ENCODE data around the gene PEMT. TPM values are rescaled to one million over a fixed set of nuclear protein-coding genes. Genes with fewer than 3 reads are reported as not detected.
A peak's percentile ranks its signal among the peaks of the same experiment; 100 is the strongest.
"Not testable (repeated sequence)": the region's sequence is repeated elsewhere in the genome, so short reads cannot be mapped to it uniquely, and the experiment has no call there.

The PEMT gene
- polyA plus RNA-seq, result 25.7 TPM
- long read RNA-seq, donor 1, transcript PEMT-201 (7 exons, 1,013 nt), result major isoform, 7 of 12 reads
- long read RNA-seq, donor 1, partial matches to known transcripts, result 0 of 12 reads
- long read RNA-seq, donor 1, other reads (novel, unspliced or antisense), result 5 of 12 reads
- long read RNA-seq, donor 2, transcript PEMT-201 (7 exons, 1,013 nt), result major isoform, 16 of 18 reads
- long read RNA-seq, donor 2, partial matches to known transcripts, result 0 of 18 reads
- long read RNA-seq, donor 2, other reads (novel, unspliced or antisense), result 0 of 18 reads
- long read RNA-seq, donor 3, result 0 reads
- long read RNA-seq, donor 4, partial matches to known transcripts, result 0 of 2 reads
- long read RNA-seq, donor 4, other reads (novel, unspliced or antisense), result 0 of 2 reads
- long read RNA-seq, donor 5, transcript PEMT-201 (7 exons, 1,013 nt), result major isoform, 7 of 9 reads
- long read RNA-seq, donor 5, partial matches to known transcripts, result 0 of 9 reads
- long read RNA-seq, donor 5, other reads (novel, unspliced or antisense), result 0 of 9 reads
- long read RNA-seq, donor 6, transcript PEMT-213 (2 exons, 383 nt), result minor isoform, 5 of 20 reads
- long read RNA-seq, donor 6, transcript PEMT-201 (7 exons, 1,013 nt), result major isoform, 13 of 20 reads
- long read RNA-seq, donor 6, partial matches to known transcripts, result 0 of 20 reads
- long read RNA-seq, donor 6, other reads (novel, unspliced or antisense), result 0 of 20 reads
- long read RNA-seq, donor 7, transcript PEMT-201 (7 exons, 1,013 nt), result major isoform, 10 of 12 reads
- long read RNA-seq, donor 7, partial matches to known transcripts, result 0 of 12 reads
- long read RNA-seq, donor 7, other reads (novel, unspliced or antisense), result 0 of 12 reads
- long read RNA-seq, donor 8, transcript PEMT-201 (7 exons, 1,013 nt), result major isoform, 21 of 25 reads
- long read RNA-seq, donor 8, partial matches to known transcripts, result 0 of 25 reads
- long read RNA-seq, donor 8, other reads (novel, unspliced or antisense), result 0 of 25 reads
- long read RNA-seq, donor 9, transcript PEMT-201 (7 exons, 1,013 nt), result major isoform, 14 of 17 reads
- long read RNA-seq, donor 9, partial matches to known transcripts, result 0 of 17 reads
- long read RNA-seq, donor 9, other reads (novel, unspliced or antisense), result 0 of 17 reads
- long read RNA-seq, donor 10, transcript PEMT-201 (7 exons, 1,013 nt), result major isoform, 16 of 18 reads
- long read RNA-seq, donor 10, partial matches to known transcripts, result 0 of 18 reads
- long read RNA-seq, donor 10, other reads (novel, unspliced or antisense), result 0 of 18 reads
- long read RNA-seq, donor 11, transcript PEMT-201 (7 exons, 1,013 nt), result major isoform, 14 of 16 reads
- long read RNA-seq, donor 11, partial matches to known transcripts, result 0 of 16 reads
- long read RNA-seq, donor 11, other reads (novel, unspliced or antisense), result 0 of 16 reads

- no CpG with 5 or more reads among the region's 86 CpGs for WGBS (ENCODE audit: insufficient coverage, low lambda C conversion rate)
These were observed at the start of gene PEMT for GRCh38 chr17:17591355-17592298. TSS of gene PEMT (minus strand) at chr17:17591708. CDS start at chr17:17591626, 82 bp downstream.

GRCh38 chr17:17639661-17640270, 48.3 kb upstream of the PEMT start:
- H3K9me3 ChIP-seq (ENCODE audit: control insufficient read depth, low read depth, low read length); DNase-seq; H3K27me3 ChIP-seq (ENCODE audit: control insufficient read depth, insufficient read depth, low read length); H3K4me3 ChIP-seq (ENCODE audit: low read length); H3K4me1 ChIP-seq (ENCODE audit: control insufficient read depth, insufficient read depth, low read length); H3K36me3 ChIP-seq (ENCODE audit: control insufficient read depth, insufficient read depth, low read length); H3K27ac ChIP-seq (ENCODE audit: low read length): not testable (repeated sequence)
- no CpG with 5 or more reads among the region's 9 CpGs for WGBS (ENCODE audit: insufficient coverage, low lambda C conversion rate)

More at GRCh38 chr17:17591355-17592298, at the start of gene PEMT:
- H3K9me3 ChIP-seq (ENCODE audit: control insufficient read depth, low read depth, low read length), result peaks cover 2% of the 10 kb centered on the region
- peak within 1 kb of the TSS; percentile 97 for H3K4me3 ChIP-seq (ENCODE audit: low read length)
- H3K27ac ChIP-seq (ENCODE audit: low read length), result peak within 1 kb of the TSS; percentile 93
- peaks cover 21% of the 10 kb centered on the region for H3K4me1 ChIP-seq (ENCODE audit: control insufficient read depth, insufficient read depth, low read length)
- peak; percentile 98 to 99 for DNase-seq
- H3K36me3 ChIP-seq (ENCODE audit: control insufficient read depth, insufficient read depth, low read length), result no peaks in the 10 kb centered on the region
- H3K27me3 ChIP-seq (ENCODE audit: control insufficient read depth, insufficient read depth, low read length), result no peaks in the 10 kb centered on the region

- DNase-seq, result no peak
- Histone ChIP-seq H3K27ac (ENCODE audit: low read length) (no peak overlapping the region), H3K36me3 (ENCODE audit: control insufficient read depth, insufficient read depth, low read length) (no peaks in the 10 kb centered on the region), H3K4me3 (ENCODE audit: low read length) (no peak overlapping the region), H3K27me3 (ENCODE audit: control insufficient read depth, insufficient read depth, low read length) (no peaks in the 10 kb centered on the region), H3K9me3 (ENCODE audit: control insufficient read depth, low read depth, low read length) (no peaks in the 10 kb centered on the region), H3K4me1 (ENCODE audit: control insufficient read depth, insufficient read depth, low read length) (no peaks in the 10 kb centered on the region)
- no CpG with 5 or more reads among the region's 2 CpGs for WGBS (ENCODE audit: insufficient coverage, low lambda C conversion rate)
These were observed 47.0 kb upstream of the PEMT start for GRCh38 chr17:17638467-17638866.

- Histone ChIP-seq H3K27me3 (ENCODE audit: control insufficient read depth, insufficient read depth, low read length) (no peaks in the 10 kb centered on the region), H3K36me3 (ENCODE audit: control insufficient read depth, insufficient read depth, low read length) (no peaks in the 10 kb centered on the region), H3K9me3 (ENCODE audit: control insufficient read depth, low read depth, low read length) (no peaks in the 10 kb centered on the region), H3K27ac (ENCODE audit: low read length) (no peak overlapping the region), H3K4me3 (ENCODE audit: low read length) (no peak overlapping the region), H3K4me1 (ENCODE audit: control insufficient read depth, insufficient read depth, low read length) (no peaks in the 10 kb centered on the region)
- DNase-seq, result no peak
- WGBS (ENCODE audit: insufficient coverage, low lambda C conversion rate), result 70% methylated on average over 3 of the region's 5 CpGs
These were observed 44.9 kb upstream of the PEMT start for GRCh38 chr17:17636272-17636885.

- H3K27ac ChIP-seq (ENCODE audit: low read length); H3K4me3 ChIP-seq (ENCODE audit: low read length); H3K9me3 ChIP-seq (ENCODE audit: control insufficient read depth, low read depth, low read length); DNase-seq; H3K36me3 ChIP-seq (ENCODE audit: control insufficient read depth, insufficient read depth, low read length); H3K4me1 ChIP-seq (ENCODE audit: control insufficient read depth, insufficient read depth, low read length); H3K27me3 ChIP-seq (ENCODE audit: control insufficient read depth, insufficient read depth, low read length): not testable (repeated sequence)
- no CpG with 5 or more reads among the region's 15 CpGs for WGBS (ENCODE audit: insufficient coverage, low lambda C conversion rate)
These were observed 44.2 kb upstream of the PEMT start for GRCh38 chr17:17635537-17636271.

- no peak for DNase-seq
- Histone ChIP-seq H3K9me3 (ENCODE audit: control insufficient read depth, low read depth, low read length) (no peaks in the 10 kb centered on the region), H3K27me3 (ENCODE audit: control insufficient read depth, insufficient read depth, low read length) (no peaks in the 10 kb centered on the region), H3K36me3 (ENCODE audit: control insufficient read depth, insufficient read depth, low read length) (no peaks in the 10 kb centered on the region), H3K4me1 (ENCODE audit: control insufficient read depth, insufficient read depth, low read length) (no peaks in the 10 kb centered on the region), H3K27ac (ENCODE audit: low read length) (no peak overlapping the region), H3K4me3 (ENCODE audit: low read length) (no peak overlapping the region)
- WGBS (ENCODE audit: insufficient coverage, low lambda C conversion rate), result no CpG with 5 or more reads among the region's 5 CpGs
These were observed 43.6 kb upstream of the PEMT start for GRCh38 chr17:17635126-17635525.

GRCh38 chr17:17633310-17633709, 41.8 kb upstream of the PEMT start:
- no peak overlapping the region for H3K4me3 ChIP-seq (ENCODE audit: low read length)
- H3K36me3 ChIP-seq (ENCODE audit: control insufficient read depth, insufficient read depth, low read length), result no peaks in the 10 kb centered on the region
- H3K4me1 ChIP-seq (ENCODE audit: control insufficient read depth, insufficient read depth, low read length), result no peaks in the 10 kb centered on the region
- no peaks in the 10 kb centered on the region for H3K27me3 ChIP-seq (ENCODE audit: control insufficient read depth, insufficient read depth, low read length)
- H3K9me3 ChIP-seq (ENCODE audit: control insufficient read depth, low read depth, low read length), result no peaks in the 10 kb centered on the region
- WGBS (ENCODE audit: insufficient coverage, low lambda C conversion rate), result no CpG with 5 or more reads among the region's 6 CpGs
- H3K27ac ChIP-seq (ENCODE audit: low read length), result no peak overlapping the region
- DNase-seq, result no peak

GRCh38 chr17:17632690-17633089, 41.2 kb upstream of the PEMT start:
- DNase-seq; H3K4me3 ChIP-seq (ENCODE audit: low read length); H3K9me3 ChIP-seq (ENCODE audit: control insufficient read depth, low read depth, low read length); H3K4me1 ChIP-seq (ENCODE audit: control insufficient read depth, insufficient read depth, low read length); H3K27me3 ChIP-seq (ENCODE audit: control insufficient read depth, insufficient read depth, low read length); H3K27ac ChIP-seq (ENCODE audit: low read length); H3K36me3 ChIP-seq (ENCODE audit: control insufficient read depth, insufficient read depth, low read length): not testable (repeated sequence)
- WGBS (ENCODE audit: insufficient coverage, low lambda C conversion rate), result no CpG with 5 or more reads among the region's 5 CpGs
